ENCODE results near the gene GNMT.
"Not testable (repeated sequence)": the region's sequence is repeated elsewhere in the genome, so short reads cannot be mapped to it uniquely, and the experiment has no call there.

GNMT gene

GRCh38 chr6:42988486-42989020, 28.0 kb downstream of the GNMT start:
- Mint-ChIP-seq H3K27ac (peak overlapping the region in 2 of 3 experiments; percentile 57 to 86), H3K4me3 (peak overlapping the region; percentile 27 to 78 (median 71))

DNA sequence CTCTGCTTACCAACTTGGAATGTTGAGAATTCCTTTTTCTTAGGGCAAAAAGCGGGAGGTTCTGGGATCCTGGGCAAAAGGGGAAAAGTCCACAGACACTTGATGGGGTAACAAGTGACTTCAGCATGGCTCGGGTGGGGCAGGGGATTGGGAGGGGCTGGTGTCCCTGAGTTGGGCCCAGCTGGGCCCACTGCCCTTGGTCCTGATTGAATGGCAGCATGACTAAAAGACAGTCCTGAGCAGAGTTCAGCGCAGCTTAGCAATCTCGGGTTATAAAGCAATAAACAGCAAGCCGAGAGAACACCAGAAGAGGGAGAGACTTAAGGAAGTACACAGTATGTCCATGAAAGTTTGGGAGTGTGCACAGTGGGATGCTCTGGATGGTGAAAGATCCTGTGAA, 29.4 kb downstream of the GNMT start:
- H3K27me3 Mint-ChIP-seq (ENCODE audit: low read depth) = no peaks in the 10 kb centered on the region

More at GRCh38 chr6:42988486-42989020, 28.0 kb downstream of the GNMT start:
- TF ChIP-seq, protein P1, sequence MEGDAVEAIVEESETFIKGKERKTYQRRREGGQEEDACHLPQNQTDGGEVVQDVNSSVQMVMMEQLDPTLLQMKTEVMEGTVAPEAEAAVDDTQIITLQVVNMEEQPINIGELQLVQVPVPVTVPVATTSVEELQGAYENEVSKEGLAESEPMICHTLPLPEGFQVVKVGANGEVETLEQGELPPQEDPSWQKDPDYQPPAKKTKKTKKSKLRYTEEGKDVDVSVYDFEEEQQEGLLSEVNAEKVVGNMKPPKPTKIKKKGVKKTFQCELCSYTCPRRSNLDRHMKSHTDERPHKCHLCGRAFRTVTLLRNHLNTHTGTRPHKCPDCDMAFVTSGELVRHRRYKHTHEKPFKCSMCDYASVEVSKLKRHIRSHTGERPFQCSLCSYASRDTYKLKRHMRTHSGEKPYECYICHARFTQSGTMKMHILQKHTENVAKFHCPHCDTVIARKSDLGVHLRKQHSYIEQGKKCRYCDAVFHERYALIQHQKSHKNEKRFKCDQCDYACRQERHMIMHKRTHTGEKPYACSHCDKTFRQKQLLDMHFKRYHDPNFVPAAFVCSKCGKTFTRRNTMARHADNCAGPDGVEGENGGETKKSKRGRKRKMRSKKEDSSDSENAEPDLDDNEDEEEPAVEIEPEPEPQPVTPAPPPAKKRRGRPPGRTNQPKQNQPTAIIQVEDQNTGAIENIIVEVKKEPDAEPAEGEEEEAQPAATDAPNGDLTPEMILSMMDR (IDR thresholded peaks at IDR 0.05; ENCODE audit: unreplicated experiment in 3 of 3) = no peak
- Mint-ChIP-seq H3K9me3 (no peaks in the 10 kb centered on the region), H3K4me1 (peaks cover 46% of the 10 kb centered on the region), H3K27me3 (ENCODE audit: low read depth) (no peaks in the 10 kb centered on the region), H3K36me3 (ENCODE audit: low read depth) (peaks cover 27% of the 10 kb centered on the region)

GRCh38 chr6:42993445-42993844, 32.9 kb downstream of the GNMT start:
- Mint-ChIP-seq H3K36me3 (ENCODE audit: low read depth) (peaks cover 30% of the 10 kb centered on the region), H3K9me3 (no peaks in the 10 kb centered on the region), H3K4me1 (peaks cover 3% of the 10 kb centered on the region), H3K4me3 (no peak overlapping the region), H3K27ac (no peak overlapping the region), H3K27me3 (ENCODE audit: low read depth) (no peaks in the 10 kb centered on the region)
- TF ChIP-seq, protein P1 (IDR thresholded peaks at IDR 0.05; ENCODE audit: unreplicated experiment in 3 of 3) = no peak

More for the DNA sequence above, 29.4 kb downstream of the GNMT start:
- TF ChIP-seq, protein P1 (IDR thresholded peaks at IDR 0.05; ENCODE audit: unreplicated experiment in 3 of 3) = no peak
- Mint-ChIP-seq H3K4me3 (no peak overlapping the region), H3K36me3 (ENCODE audit: low read depth) (peaks cover 29% of the 10 kb centered on the region), H3K27ac (no peak overlapping the region), H3K4me1 (peaks cover 37% of the 10 kb centered on the region), H3K9me3 (no peaks in the 10 kb centered on the region)

DNA sequence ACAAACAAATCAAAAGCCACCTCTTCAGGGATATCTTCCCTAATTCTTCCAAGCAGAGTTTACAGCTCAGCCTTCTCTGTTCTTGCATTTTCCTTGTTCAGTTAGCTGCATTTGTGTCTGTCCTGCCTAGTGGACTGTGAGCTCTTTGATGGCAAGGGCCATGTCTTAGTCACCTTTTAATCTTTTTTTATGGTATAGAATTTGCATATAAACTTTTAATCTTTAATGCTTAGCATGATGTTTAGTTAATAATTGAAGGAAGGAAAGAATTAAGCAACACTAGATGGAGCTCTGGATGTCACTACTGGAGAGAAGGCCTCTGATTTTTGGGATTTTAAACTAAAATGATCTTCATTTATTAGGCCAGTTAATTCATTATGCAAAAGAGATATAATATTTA, 36.0 kb downstream of the GNMT start:
- no peak overlapping the region for H3K4me3 Mint-ChIP-seq
- H3K36me3 Mint-ChIP-seq (ENCODE audit: low read depth) = peaks cover 21% of the 10 kb centered on the region
- no peaks in the 10 kb centered on the region for H3K27me3 Mint-ChIP-seq (ENCODE audit: low read depth)
- peaks cover 6% of the 10 kb centered on the region for H3K4me1 Mint-ChIP-seq
- peak overlapping the region; percentile 88 to 93 (median 92) for H3K27ac Mint-ChIP-seq
- no peaks in the 10 kb centered on the region for H3K9me3 Mint-ChIP-seq
- TF ChIP-seq, protein P1 (IDR thresholded peaks at IDR 0.05; ENCODE audit: unreplicated experiment in 3 of 3) = no peak

DNA sequence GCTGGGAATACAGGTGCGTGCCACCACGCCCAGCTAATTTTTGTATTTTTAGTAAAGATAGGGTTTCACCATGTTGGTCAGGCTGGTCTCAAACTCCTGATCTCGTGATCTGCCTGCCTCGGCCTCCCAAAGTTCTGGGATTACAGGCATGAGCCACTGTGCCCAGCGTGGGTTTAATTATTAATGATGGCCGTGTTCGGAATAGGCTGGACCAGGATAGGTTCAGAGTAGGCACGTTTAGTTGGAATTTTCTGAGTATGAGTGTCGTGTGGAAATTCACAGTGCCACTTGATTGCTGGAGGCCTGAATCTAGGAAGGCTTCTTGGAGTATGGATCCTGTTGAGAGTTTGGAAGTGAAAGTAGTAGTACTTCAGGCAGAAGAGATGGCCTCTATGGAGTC, 37.7 kb downstream of the GNMT start:
- not testable (repeated sequence) for H3K4me3 Mint-ChIP-seq; H3K27me3 Mint-ChIP-seq (ENCODE audit: low read depth); H3K9me3 Mint-ChIP-seq; H3K4me1 Mint-ChIP-seq
- Mint-ChIP-seq H3K27ac (peak overlapping the region in 1 of 3 experiments; percentile 51), H3K36me3 (ENCODE audit: low read depth) (peaks cover 21% of the 10 kb centered on the region)

GRCh38 chr6:43001843-43002242, 41.3 kb downstream of the GNMT start:
- peaks cover 18% of the 10 kb centered on the region for H3K36me3 Mint-ChIP-seq (ENCODE audit: low read depth)
- no peaks in the 10 kb centered on the region for H3K27me3 Mint-ChIP-seq (ENCODE audit: low read depth)
- no peak overlapping the region for H3K4me3 Mint-ChIP-seq
- H3K9me3 Mint-ChIP-seq = no peaks in the 10 kb centered on the region
- TF ChIP-seq, protein P1 (IDR thresholded peaks at IDR 0.05; ENCODE audit: unreplicated experiment in 3 of 3) = no peak
- H3K4me1 Mint-ChIP-seq = peaks cover 6% of the 10 kb centered on the region
- no peak overlapping the region for H3K27ac Mint-ChIP-seq

Measured in nephron (organoid).